Omental fat pad (tissue), 4 donors: ENCODE data around the gene TGM1. TPM values are rescaled to one million over a fixed set of nuclear protein-coding genes. Genes with fewer than 3 reads are reported as not detected.
"Not testable (repeated sequence)": the region's sequence is repeated elsewhere in the genome, so short reads cannot be mapped to it uniquely, and the experiment has no call there.

Source experiments
- ATAC-seq: fragments of 150-250 bp; one replicate; pipeline ENCODE4 v1.9.1; 2016; ENCODE audit warnings: mild to moderate bottlenecking, moderate library complexity; ENCODE audit not compliant: low FRiP score
- DNase-seq: peaks from one replicate; pipeline ENCODE4 v3.0.0-alpha.2; 2019; ENCODE audit warnings: low spot score
- CTCF ChIP-seq, 3 donors: fragments of 450-650 bp; IDR thresholded peaks; one replicate each; pipeline ENCODE4 v1.5.1; 2016 to 2017; ENCODE audit warnings: antibody characterized with exemption in 3 of 3, mild to moderate bottlenecking in 3 of 3, moderate library complexity in 2 of 3
- small RNA-seq: library from RNA; depleted of rRNA; stranded (forward); fragments of <200 nt; gene quantifications from one replicate; pipeline ENCODE3, GENCODE V24; 2016
- total RNA-seq, 4 donors: library from RNA; depleted of rRNA; stranded (reverse); fragments of >200 nt; gene quantifications; one replicate each; pipeline ENCODE4 v1.1.0, GENCODE V29; 2016

TGM1 gene
- total RNA-seq, 4 donors from 2014 or later, result 2.0 to 114 (median 79.1) TPM

- ATAC-seq, result no peak
- no peak for TF ChIP-seq CTCF (IDR thresholded peaks at IDR 0.05)
- no peak for DNase-seq
These were observed 51.7 kb downstream of the TGM1 start for GRCh38 chr14:24211311-24211710.

GRCh38 chr14:24207625-24208024, 55.4 kb downstream of the TGM1 start:
- TF ChIP-seq CTCF (IDR thresholded peaks at IDR 0.05), result no peak
- DNase-seq (no peak), ATAC-seq (no peak)

- ATAC-seq, result no peak
- no peak for DNase-seq
- TF ChIP-seq CTCF (IDR thresholded peaks at IDR 0.05), result no peak
These were observed 55.8 kb downstream of the TGM1 start for GRCh38 chr14:24207104-24207551.

GRCh38 chr14:24206260-24207103, 56.5 kb downstream of the TGM1 start:
- no peak for TF ChIP-seq CTCF (IDR thresholded peaks at IDR 0.05)
- ATAC-seq (no peak), DNase-seq (no peak)

- no peak for TF ChIP-seq CTCF (IDR thresholded peaks at IDR 0.05)
- no peak for DNase-seq
- no peak for ATAC-seq
These were observed 58.5 kb downstream of the TGM1 start for GRCh38 chr14:24204163-24205146.

- not testable (repeated sequence) for ATAC-seq, DNase-seq
These were observed 59.6 kb downstream of the TGM1 start for GRCh38 chr14:24203249-24203886.

GRCh38 chr14:24202538-24202937, 60.4 kb downstream of the TGM1 start:
- ATAC-seq, DNase-seq: not testable (repeated sequence)

Small RNA genes lying within 50 kb of the gene (small RNA-seq; reads per million reads assigned to genes)
- gene CHMP4A (not detected), gene MDP1 (not detected)

Other genes with a start within 250 kb of the TGM1 start
- gene CARMIL3, start 211.2 kb downstream of the TGM1 start, total RNA-seq, result under 1 TPM; 0.06 to 0.72 (median 0.30) TPM
- gene CPNE6, start 191.6 kb downstream of the TGM1 start, total RNA-seq, result not detected
- gene PCK2, start 168.9 kb downstream of the TGM1 start, total RNA-seq, result 10 to 100 TPM; 33.6 to 53.4 (median 42.9) TPM
- 10 to 100 TPM; 50.1 to 76.0 (median 54.4) TPM for gene DCAF11, start 148.4 kb downstream of the TGM1 start, total RNA-seq
- gene NRL, start 148.2 kb downstream of the TGM1 start, total RNA-seq, result 1 to 10 TPM in 3 of 4 donors, under 1 TPM in 1; 0.94 to 4.3 (median 1.3) TPM
- 1 to 10 TPM in 2 of 4 donors, under 1 TPM in 1, not detected in 1; 0.96 to 2.8 (median 1.2) TPM for gene FITM1, start 132.5 kb downstream of the TGM1 start, total RNA-seq
- 100 to 1,000 TPM in 1 of 4 donors, 10 to 100 TPM in 3; 89.1 to 158 (median 96.8) TPM for gene PSME1, start 127.0 kb downstream of the TGM1 start, total RNA-seq
- gene EMC9, start 121.6 kb downstream of the TGM1 start, total RNA-seq, result 10 to 100 TPM in 2 of 4 donors, 1 to 10 TPM in 2; 6.3 to 15.3 (median 10.0) TPM
- 10 to 100 TPM; 32.8 to 86.4 (median 70.3) TPM for gene PSME2, start 116.6 kb downstream of the TGM1 start, total RNA-seq
- gene RNF31, start 115.7 kb downstream of the TGM1 start, total RNA-seq, result 10 to 100 TPM; 26.6 to 64.2 (median 37.8) TPM
- gene IRF9, start 101.9 kb downstream of the TGM1 start, total RNA-seq, result 100 to 1,000 TPM in 1 of 4 donors, 10 to 100 TPM in 3; 39.4 to 126 (median 66.3) TPM
- 10 to 100 TPM in 3 of 4 donors, 1 to 10 TPM in 1; 6.7 to 31.4 (median 16.3) TPM for gene REC8, start 91.1 kb downstream of the TGM1 start, total RNA-seq
- 100 to 1,000 TPM in 1 of 4 donors, 10 to 100 TPM in 3; 24.1 to 108 (median 34.4) TPM for gene IPO4, start 74.4 kb downstream of the TGM1 start, total RNA-seq
- 10 to 100 TPM; 54.9 to 65.5 (median 60.9) TPM for gene TM9SF1, start 67.7 kb downstream of the TGM1 start, total RNA-seq
- under 1 TPM in 2 of 4 donors, not detected in 2; 0.36 to 0.46 TPM for gene TSSK4, start 57.5 kb downstream of the TGM1 start, total RNA-seq
- 10 to 100 TPM; 51.8 to 82.7 (median 64.7) TPM for gene CHMP4A, start 49.7 kb downstream of the TGM1 start, total RNA-seq
- gene MDP1, start 47.1 kb downstream of the TGM1 start, total RNA-seq, result 10 to 100 TPM in 3 of 4 donors, 1 to 10 TPM in 1; 9.0 to 18.1 (median 12.5) TPM
- gene NEDD8, start 30.8 kb downstream of the TGM1 start, total RNA-seq, result 100 to 1,000 TPM in 3 of 4 donors, 10 to 100 TPM in 1; 98.4 to 184 (median 126) TPM
- gene GMPR2, start 30.2 kb downstream of the TGM1 start, total RNA-seq, result 10 to 100 TPM; 36.3 to 69.0 (median 47.0) TPM
- 10 to 100 TPM; 46.1 to 80.1 (median 63.6) TPM for gene TINF2, start 20.6 kb downstream of the TGM1 start, total RNA-seq
- 10 to 100 TPM; 20.7 to 30.9 (median 25.0) TPM for gene RABGGTA, start 8.4 kb upstream of the TGM1 start, total RNA-seq
- gene DHRS1, start 36.6 kb upstream of the TGM1 start, total RNA-seq, result 10 to 100 TPM; 14.3 to 42.5 (median 23.7) TPM
- 10 to 100 TPM; 13.9 to 22.2 (median 17.8) TPM for gene NOP9, start 36.7 kb upstream of the TGM1 start, total RNA-seq
- gene CIDEB, start 44.8 kb upstream of the TGM1 start, total RNA-seq, result 10 to 100 TPM in 3 of 4 donors, 1 to 10 TPM in 1; 9.1 to 23.8 (median 14.3) TPM
- gene LTB4R2, start 47.0 kb upstream of the TGM1 start, total RNA-seq, result 1 to 10 TPM; 4.7 to 9.0 (median 7.9) TPM
- 10 to 100 TPM in 3 of 4 donors, 1 to 10 TPM in 1; 5.0 to 16.7 (median 12.6) TPM for gene LTB4R, start 48.3 kb upstream of the TGM1 start, total RNA-seq
- gene ADCY4, start 71.9 kb upstream of the TGM1 start, total RNA-seq, result 100 to 1,000 TPM in 1 of 4 donors, 10 to 100 TPM in 2, 1 to 10 TPM in 1; 9.7 to 144 (median 45.6) TPM
- gene RIPK3, start 76.8 kb upstream of the TGM1 start, total RNA-seq, result 10 to 100 TPM in 2 of 4 donors, 1 to 10 TPM in 2; 9.0 to 18.0 (median 13.2) TPM
- 10 to 100 TPM in 3 of 4 donors, 1 to 10 TPM in 1; 9.2 to 53.3 (median 23.3) TPM for gene NFATC4, start 105.0 kb upstream of the TGM1 start, total RNA-seq
- gene NYNRIN, start 135.8 kb upstream of the TGM1 start, total RNA-seq, result 10 to 100 TPM in 3 of 4 donors, 1 to 10 TPM in 1; 4.6 to 24.9 (median 13.0) TPM
- gene CBLN3, start 166.5 kb upstream of the TGM1 start, total RNA-seq, result 1 to 10 TPM; 1.2 to 4.4 (median 2.8) TPM
- gene KHNYN, start 166.8 kb upstream of the TGM1 start, total RNA-seq, result 10 to 100 TPM; 32.1 to 77.1 (median 43.5) TPM
- 10 to 100 TPM; 28.4 to 35.9 (median 31.8) TPM for gene SDR39U1, start 179.6 kb upstream of the TGM1 start, total RNA-seq
- gene CMA1, start 245.1 kb upstream of the TGM1 start, total RNA-seq, result 1 to 10 TPM in 1 of 4 donors, under 1 TPM in 1, not detected in 2; 0.84 to 1.4 TPM